ENCODE results near the gene KRAS.

GRCh38 chr12:25269701-25270100 is 19.0 kb upstream of the KRAS start:
- TF ChIP-seq POLR2AphosphoS5 (IDR thresholded peaks at IDR 0.05; ENCODE audit: insufficient read depth, low read depth, low read length) (no peak), CTCF (IDR thresholded peaks at IDR 0.05; ENCODE audit: extremely low read depth in 1 of 2, insufficient read depth in 1 of 2, low read depth in 1 of 2, low read length in 2 of 2) (no peak), MAX (IDR thresholded peaks at IDR 0.05; ENCODE audit: insufficient read depth, insufficient read length) (no peak), POLR2A (IDR thresholded peaks at IDR 0.05; ENCODE audit: low read depth, low read length) (no peak), EZH2 (IDR thresholded peaks at IDR 0.05; ENCODE audit: borderline replicate concordance, low read depth, low read length, severe bottlenecking) (no peak), MYC (IDR thresholded peaks at IDR 0.05; ENCODE audit: low read depth, low read length) (no peak), JUN (IDR thresholded peaks at IDR 0.05; ENCODE audit: borderline replicate concordance, insufficient read depth, insufficient read length, low read depth) (no peak)
